HepG2 (cell line): ENCODE results near the gene SLC25A47. TPM values are rescaled to one million over a fixed set of nuclear protein-coding genes. Genes with fewer than 3 reads are reported as not detected.

Experiments used
- ARHGAP35 ChIP-seq: sonication (generic); formaldehyde crosslinking; IDR thresholded peaks from 2 replicates; pipeline ENCODE4 v1.9.0; 2022; ENCODE audit warnings: mild to moderate bottlenecking, inconsistent platforms, moderate library complexity, missing genetic modification reagents, borderline replicate concordance
- HMGXB4 ChIP-seq, 2 experiments: sonication (generic) in 1 of 2; formaldehyde crosslinking in 1 of 2; IDR thresholded peaks; 2 replicates each; pipeline versions ENCODE4 v1.4.0 to v1.6.1; 2018 to 2020; ENCODE audit warnings: missing genetic modification reagents in 2 of 2, borderline replicate concordance in 1 of 2, low read depth in 1 of 2, mild to moderate bottlenecking in 1 of 2, missing biosample characterization in 1 of 2
- KDM3A ChIP-seq: IDR thresholded peaks from 2 replicates; pipeline ENCODE4 v1.6.1; 2018; ENCODE audit warnings: low read depth, missing compliant biosample characterization
- KDM4B ChIP-seq: sonication (generic); formaldehyde crosslinking; IDR thresholded peaks from 2 replicates; pipeline ENCODE4 v1.4.0; 2020; ENCODE audit warnings: missing genetic modification reagents
- KLF12 ChIP-seq: sonication (generic); formaldehyde crosslinking; IDR thresholded peaks from 2 replicates; pipeline ENCODE4 v1.4.0; 2020; ENCODE audit warnings: missing genetic modification reagents, borderline replicate concordance
- LCORL ChIP-seq, 2 experiments: fragments of 450-650 bp in 1 of 2; sonication (generic) in 1 of 2; formaldehyde crosslinking in 1 of 2; IDR thresholded peaks; 2 replicates each; pipeline versions ENCODE4 v1.5.0 to v1.6.1; 2017 to 2020; ENCODE audit warnings: antibody characterized with exemption in 1 of 2, missing genetic modification reagents in 1 of 2
- NCOA5 ChIP-seq: sonication (generic); formaldehyde crosslinking; IDR thresholded peaks from 2 replicates; pipeline ENCODE4 v1.4.0; 2020; ENCODE audit warnings: missing genetic modification reagents
- RAD21 ChIP-seq: fragments of 450-650 bp; formaldehyde crosslinking; IDR thresholded peaks from 2 replicates; pipeline ENCODE4 v1.5.0; 2020; ENCODE audit warnings: mild to moderate bottlenecking
- SALL1 ChIP-seq: sonication (generic); formaldehyde crosslinking; IDR thresholded peaks from 2 replicates; pipeline ENCODE4 v1.8.0; 2022; ENCODE audit warnings: mild to moderate bottlenecking, missing genetic modification reagents
- ZNF350 ChIP-seq: sonication (generic); formaldehyde crosslinking; IDR thresholded peaks from 2 replicates; pipeline ENCODE4 v1.4.0; 2020; ENCODE audit warnings: mild to moderate bottlenecking, low read depth, missing genetic modification reagents, borderline replicate concordance
- ZNF780A ChIP-seq: sonication (generic); formaldehyde crosslinking; IDR thresholded peaks from 2 replicates; pipeline ENCODE4 v1.8.0; 2022; ENCODE audit warnings: mild to moderate bottlenecking, missing genetic modification reagents, moderate library complexity
- polyA plus RNA-seq, 8 experiments: library from polyadenylated mRNA; depleted of rRNA in 3 of 8; stranded (reverse) in 7 of 8; unstranded in 1 of 8; fragments of >200 nt; fragmentation: Illumina TruSeq in 4 of 8; extraction: Trizol in 4 of 8; gene quantifications; 2 replicates each; pipeline versions ENCODE4 v1.2.1 to v1.2.3, GENCODE V29; 2011 to 2016; ENCODE audit warnings: low read depth in 4 of 8, missing spikeins in 1 of 8, mixed read lengths in 1 of 8; ENCODE audit not compliant: insufficient read depth in 1 of 8
- total RNA-seq, 5 experiments: library from RNA; depleted of rRNA; stranded (reverse); fragments of >200 nt; fragmentation: Illumina TruSeq; extraction: Trizol; gene quantifications; 2 replicates each; pipeline ENCODE4 v1.2.3, GENCODE V29; 2016; ENCODE audit warnings: low read depth in 1 of 5
- TF ChIP-seq, protein P1 (sequence below): sonication (generic); formaldehyde crosslinking; IDR thresholded peaks from 2 replicates; pipeline ENCODE4 v1.4.0; 2020; ENCODE audit warnings: missing genetic modification reagents, borderline replicate concordance
- TF ChIP-seq, protein P2 (sequence below): IDR thresholded peaks from 2 replicates; pipeline ENCODE4 v1.6.1; 2016; ENCODE audit warnings: missing biosample characterization, missing genetic modification reagents, low read depth
- TF ChIP-seq, protein P3 (sequence below): sonication (generic); IDR thresholded peaks from 2 replicates; pipeline ENCODE4 v1.6.1; 2016; ENCODE audit warnings: low read depth, borderline replicate concordance

SLC25A47 gene
- total and polyA plus RNA-seq, 2 of the 13 experiments (the other 11 are each of a cell fraction or from before 2014, with no cell fraction given) = 1.0 to 1.7 TPM

- TF ChIP-seq RAD21 (CRISPR knock-in tag) = peak; percentile 16; the same call in 1 of the 2 replicates
- TF ChIP-seq, protein P1, sequence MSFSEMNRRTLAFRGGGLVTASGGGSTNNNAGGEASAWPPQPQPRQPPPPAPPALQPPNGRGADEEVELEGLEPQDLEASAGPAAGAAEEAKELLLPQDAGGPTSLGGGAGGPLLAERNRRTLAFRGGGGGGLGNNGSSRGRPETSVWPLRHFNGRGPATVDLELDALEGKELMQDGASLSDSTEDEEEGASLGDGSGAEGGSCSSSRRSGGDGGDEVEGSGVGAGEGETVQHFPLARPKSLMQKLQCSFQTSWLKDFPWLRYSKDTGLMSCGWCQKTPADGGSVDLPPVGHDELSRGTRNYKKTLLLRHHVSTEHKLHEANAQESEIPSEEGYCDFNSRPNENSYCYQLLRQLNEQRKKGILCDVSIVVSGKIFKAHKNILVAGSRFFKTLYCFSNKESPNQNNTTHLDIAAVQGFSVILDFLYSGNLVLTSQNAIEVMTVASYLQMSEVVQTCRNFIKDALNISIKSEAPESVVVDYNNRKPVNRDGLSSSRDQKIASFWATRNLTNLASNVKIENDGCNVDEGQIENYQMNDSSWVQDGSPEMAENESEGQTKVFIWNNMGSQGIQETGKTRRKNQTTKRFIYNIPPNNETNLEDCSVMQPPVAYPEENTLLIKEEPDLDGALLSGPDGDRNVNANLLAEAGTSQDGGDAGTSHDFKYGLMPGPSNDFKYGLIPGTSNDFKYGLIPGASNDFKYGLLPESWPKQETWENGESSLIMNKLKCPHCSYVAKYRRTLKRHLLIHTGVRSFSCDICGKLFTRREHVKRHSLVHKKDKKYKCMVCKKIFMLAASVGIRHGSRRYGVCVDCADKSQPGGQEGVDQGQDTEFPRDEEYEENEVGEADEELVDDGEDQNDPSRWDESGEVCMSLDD (CRISPR knock-in tag) = 0 out of 2 replicates have a peak, but pooled peaks have one; percentile 25
- TF ChIP-seq ARHGAP35 (CRISPR knock-in tag) = peak; percentile 60; the same call in 1 of the 2 replicates
- TF ChIP-seq SALL1 = peak; percentile 43
- TF ChIP-seq KLF12 (CRISPR knock-in tag) = no peak
- TF ChIP-seq KDM3A (CRISPR knock-in tag) = no peak
- TF ChIP-seq NCOA5 (CRISPR knock-in tag) = no peak
- TF ChIP-seq, protein P2, sequence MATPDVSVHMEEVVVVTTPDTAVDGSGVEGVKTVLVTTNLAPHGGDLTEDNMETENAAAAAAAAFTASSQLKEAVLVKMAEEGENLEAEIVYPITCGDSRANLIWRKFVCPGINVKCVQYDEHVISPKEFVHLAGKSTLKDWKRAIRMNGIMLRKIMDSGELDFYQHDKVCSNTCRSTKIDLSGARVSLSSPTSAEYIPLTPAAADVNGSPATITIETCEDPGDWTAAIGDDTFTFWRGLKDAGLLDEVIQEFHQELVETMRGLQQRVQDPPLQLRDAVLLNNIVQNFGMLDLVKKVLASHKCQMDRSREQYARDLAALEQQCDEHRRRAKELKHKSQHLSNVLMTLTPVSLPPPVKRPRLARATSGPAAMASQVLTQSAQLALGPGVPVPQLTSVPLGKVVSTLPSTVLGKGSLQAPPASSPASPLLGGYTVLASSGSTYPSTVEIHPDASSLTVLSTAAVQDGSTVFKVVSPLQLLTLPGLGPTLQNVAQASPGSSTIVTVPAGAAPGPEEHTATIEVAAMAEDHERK (CRISPR knock-in tag) = peak; percentile 36; the same call in 1 of the 2 replicates
- TF ChIP-seq, protein P3, sequence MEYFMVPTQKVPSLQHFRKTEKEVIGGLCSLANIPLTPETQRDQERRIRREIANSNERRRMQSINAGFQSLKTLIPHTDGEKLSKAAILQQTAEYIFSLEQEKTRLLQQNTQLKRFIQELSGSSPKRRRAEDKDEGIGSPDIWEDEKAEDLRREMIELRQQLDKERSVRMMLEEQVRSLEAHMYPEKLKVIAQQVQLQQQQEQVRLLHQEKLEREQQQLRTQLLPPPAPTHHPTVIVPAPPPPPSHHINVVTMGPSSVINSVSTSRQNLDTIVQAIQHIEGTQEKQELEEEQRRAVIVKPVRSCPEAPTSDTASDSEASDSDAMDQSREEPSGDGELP = 0 out of 2 replicates have a peak, but pooled peaks have one; percentile 21
- no peak for TF ChIP-seq ZNF350 (CRISPR knock-in tag)
- no peak for TF ChIP-seq ZNF780A
- TF ChIP-seq HMGXB4 (CRISPR knock-in tag; IDR thresholded peaks at IDR 0.05; ENCODE audit: borderline replicate concordance in 1 of 2, low read depth in 1 of 2) = peak; percentile 39 to 58; a peak in 2 of 4 replicates
- TF ChIP-seq KDM4B (CRISPR knock-in tag) = no peak
- no peak for TF ChIP-seq LCORL (IDR thresholded peaks at IDR 0.05)
- TF ChIP-seq LCORL (CRISPR knock-in tag; IDR thresholded peaks at IDR 0.05) = 0 out of 2 replicates have a peak, but pooled peaks have one; percentile 29
Observed at GRCh38 chr14:100306101-100306997, 16.8 kb upstream of the SLC25A47 start, which contains the start of gene SLC25A29 (continued).
